T-helper 2 cell treated with Interferon-gamma antibody and Interleukin-4, amounts not matched to agents 5 μg/mL and 100 μg/mL, for 36 hours (primary cell): ENCODE results near the gene TPRN.

Source experiments
- DNase-seq: peaks from one replicate; pipeline ENCODE4 v3.0.0; 2021; ENCODE audit warnings: low spot score
- H3K27ac Mint-ChIP-seq: one replicate; pipeline ENCODE4 v1.8.0; 2021; ENCODE audit warnings: mild to moderate bottlenecking, mixed read lengths
- H3K27me3 Mint-ChIP-seq: one replicate; pipeline ENCODE4 v1.8.0; 2021; ENCODE audit warnings: low read depth, mixed read lengths
- H3K36me3 Mint-ChIP-seq: one replicate; pipeline ENCODE4 v1.8.0; 2021; ENCODE audit warnings: low read depth, mixed read lengths
- H3K4me1 Mint-ChIP-seq: one replicate; pipeline ENCODE4 v1.8.0; 2021; ENCODE audit warnings: low read depth, mixed read lengths
- H3K4me3 Mint-ChIP-seq: one replicate; pipeline ENCODE4 v1.8.0; 2022; ENCODE audit warnings: mild to moderate bottlenecking, moderate library complexity, mixed read lengths
- H3K9me3 Mint-ChIP-seq: one replicate; pipeline ENCODE4 v1.8.0; 2021; ENCODE audit warnings: mixed read lengths

TPRN gene

DNA sequence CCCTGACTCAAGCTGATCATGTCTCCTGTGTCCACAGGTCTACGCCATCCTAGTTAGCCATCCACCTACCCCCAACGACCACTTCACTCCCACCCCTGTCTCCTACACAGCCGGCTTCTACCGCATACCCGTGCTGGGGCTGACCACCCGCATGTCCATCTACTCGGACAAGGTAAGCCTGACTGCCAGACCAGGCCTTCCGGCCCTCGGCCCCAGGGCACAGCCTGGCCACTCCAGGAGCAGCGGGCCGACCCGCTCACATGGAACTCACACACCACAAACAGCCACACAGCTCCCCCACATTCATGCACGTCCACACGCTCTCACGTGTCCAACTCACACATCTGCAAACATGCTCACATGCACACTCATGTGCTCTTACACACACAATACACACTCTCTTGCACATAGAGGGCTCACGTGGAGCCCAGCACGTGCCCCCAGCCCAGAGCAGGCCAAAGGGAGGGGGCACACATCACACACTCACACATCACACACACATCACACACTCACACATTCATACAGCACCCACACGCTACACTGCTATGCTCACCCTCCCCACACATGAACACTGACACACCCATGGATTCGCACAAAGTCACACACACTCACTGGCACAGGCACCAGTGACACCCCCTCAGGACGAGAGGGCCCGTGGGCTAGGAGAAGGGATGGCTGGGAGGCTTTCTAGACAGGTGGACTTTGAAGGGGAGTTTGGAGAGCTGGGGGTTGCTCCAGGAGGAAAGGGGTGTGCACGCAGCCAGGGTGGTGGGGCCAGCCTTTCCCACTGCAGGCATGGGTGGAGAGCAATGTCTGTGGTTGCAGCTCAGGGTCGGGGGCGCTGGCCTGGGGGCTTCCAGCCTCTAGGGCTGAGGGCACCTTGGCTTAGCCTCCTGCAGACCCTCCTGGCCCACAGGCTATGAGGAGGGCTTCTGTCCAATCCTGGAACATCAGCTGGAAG is 58.3 kb downstream of the TPRN start:
- peaks cover 3% of the 10 kb centered on the region for H3K4me1 Mint-ChIP-seq
- no peak for DNase-seq
- peaks cover 35% of the 10 kb centered on the region for H3K27me3 Mint-ChIP-seq
- no peaks in the 10 kb centered on the region for H3K9me3 Mint-ChIP-seq
- H3K36me3 Mint-ChIP-seq, result no peaks in the 10 kb centered on the region
- H3K27ac Mint-ChIP-seq, result no peak overlapping the region
- H3K4me3 Mint-ChIP-seq, result no peak overlapping the region
